Measurements from ENCODE around the gene CFAP69.
"Not testable (repeated sequence)": the region's sequence is repeated elsewhere in the genome, so short reads cannot be mapped to it uniquely, and the experiment has no call there.

The CFAP69 gene

GRCh38 chr7:90276033-90276728 is 31.2 kb downstream of the CFAP69 start:
- DNase-seq: no peak

DNA sequence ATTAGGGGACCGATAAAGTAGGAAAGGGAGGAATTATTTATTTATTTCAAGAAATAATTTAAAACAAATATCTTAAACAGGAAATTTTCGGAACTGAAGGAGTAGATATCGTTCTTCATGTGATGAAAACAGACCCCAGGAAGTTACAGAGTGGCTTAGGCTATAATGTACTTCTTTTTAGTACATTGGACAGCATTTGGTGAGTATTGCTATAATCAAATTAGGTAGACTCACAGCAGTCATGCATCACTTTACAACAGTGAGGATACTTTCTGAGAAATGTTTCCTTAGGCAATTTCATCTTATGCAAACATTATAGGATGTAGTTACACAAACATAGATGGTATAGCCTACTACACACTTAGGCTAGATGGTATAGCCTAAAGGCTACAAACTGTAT is 43.2 kb downstream of the CFAP69 start:
- no peak for DNase-seq

DNA sequence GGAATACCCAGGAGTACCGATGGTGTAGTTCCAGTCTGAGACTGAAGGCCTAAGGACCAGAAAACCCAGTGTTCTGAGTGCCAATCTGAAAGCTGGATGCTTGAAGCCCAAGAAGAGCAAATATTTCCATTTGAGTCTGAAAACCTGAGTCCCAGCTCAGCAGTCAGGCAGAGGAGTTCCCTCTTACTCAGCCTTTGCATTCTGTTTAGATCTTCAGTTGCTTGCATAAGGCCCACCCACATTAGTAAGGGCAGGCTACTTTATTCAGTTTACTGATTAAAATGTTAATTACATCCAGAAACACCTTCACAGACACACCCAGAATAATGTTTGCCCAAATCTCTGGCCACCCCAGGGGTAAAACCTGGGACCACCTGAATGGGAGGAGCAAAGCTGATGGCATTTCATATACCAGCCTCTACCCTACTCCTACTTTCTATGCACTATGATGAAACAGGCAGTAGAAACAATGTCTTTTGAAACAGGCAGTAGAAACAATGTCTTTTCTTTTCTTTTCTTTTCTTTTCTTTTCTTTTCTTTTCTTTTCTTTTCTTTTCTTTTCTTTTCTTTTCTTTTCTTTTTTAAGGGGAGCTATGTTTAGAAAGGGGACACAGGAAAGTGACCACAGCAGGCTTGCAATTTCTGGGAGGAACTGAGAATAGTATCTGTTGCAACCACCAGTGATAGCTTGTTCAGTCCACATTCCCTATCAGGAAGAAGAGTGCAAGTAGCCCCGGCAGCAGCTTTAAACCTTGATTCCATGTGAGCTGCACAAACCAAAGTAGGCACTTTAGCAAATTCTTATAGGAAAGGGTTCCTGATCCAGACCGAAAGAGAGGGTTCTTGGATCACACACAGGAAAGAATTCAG is 45.5 kb downstream of the CFAP69 start:
- DNase-seq: no peak

DNA sequence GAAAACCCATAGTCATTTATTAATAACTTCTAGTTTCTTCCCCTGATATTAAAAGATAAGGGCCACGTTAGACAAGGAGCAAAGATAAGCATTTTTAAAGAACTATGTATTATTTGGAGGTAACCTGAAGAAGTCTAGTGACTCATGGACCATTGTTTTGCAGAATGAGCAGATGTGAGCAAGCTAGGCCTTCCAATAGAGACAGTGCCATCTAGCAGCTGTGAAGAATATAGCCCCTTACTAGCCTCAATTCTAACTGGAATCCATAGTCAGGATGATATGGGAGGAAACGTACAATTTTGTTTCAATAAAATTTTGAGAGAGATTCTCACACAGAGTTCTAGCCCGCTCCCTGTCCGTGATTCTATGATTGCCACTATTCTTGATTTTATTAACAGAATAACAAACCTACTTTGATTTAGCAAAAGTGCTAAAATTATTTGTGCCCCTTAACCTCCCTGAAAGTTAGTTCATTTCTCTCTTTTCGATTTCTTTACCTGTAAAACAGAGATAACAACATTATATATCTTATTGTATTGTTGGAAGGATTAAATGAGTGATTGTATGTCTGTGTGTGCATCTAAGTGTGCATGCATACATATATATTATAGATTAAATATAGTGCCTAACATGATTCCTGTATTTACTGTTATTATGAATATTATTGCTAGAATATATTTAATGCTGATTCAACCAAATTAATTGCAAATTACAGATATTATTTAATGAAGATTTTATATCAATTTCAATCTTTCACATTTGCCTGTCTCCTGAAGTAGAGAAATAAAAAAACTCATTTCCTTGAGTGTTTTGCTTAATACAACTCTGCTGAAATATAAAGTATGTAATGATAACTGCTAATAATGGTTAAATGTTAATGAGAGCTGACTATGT is 53.4 kb downstream of the CFAP69 start:
- no peak for DNase-seq

DNA sequence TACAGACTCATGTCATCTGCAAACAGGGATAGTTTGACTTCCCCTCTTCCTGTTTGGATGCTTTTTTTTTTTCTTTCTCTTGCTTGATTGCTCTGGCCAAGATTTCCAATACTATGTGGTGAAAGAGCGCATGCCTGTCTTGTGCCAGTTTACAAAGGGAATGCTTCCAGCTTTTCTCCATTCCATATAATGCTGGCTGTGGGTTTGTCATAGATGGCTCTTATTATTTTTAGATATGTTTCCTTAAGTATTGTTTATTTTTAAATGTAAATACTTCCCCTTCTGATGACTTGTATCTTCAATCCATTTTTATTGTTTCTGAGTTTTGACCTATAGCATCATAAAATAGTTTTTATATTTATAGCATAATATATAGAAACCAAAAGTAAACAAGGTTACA is 58.3 kb downstream of the CFAP69 start:
- no peak for DNase-seq

GRCh38 chr7:90309872-90310271 is 64.9 kb downstream of the CFAP69 start:
- no peak for DNase-seq

DNA sequence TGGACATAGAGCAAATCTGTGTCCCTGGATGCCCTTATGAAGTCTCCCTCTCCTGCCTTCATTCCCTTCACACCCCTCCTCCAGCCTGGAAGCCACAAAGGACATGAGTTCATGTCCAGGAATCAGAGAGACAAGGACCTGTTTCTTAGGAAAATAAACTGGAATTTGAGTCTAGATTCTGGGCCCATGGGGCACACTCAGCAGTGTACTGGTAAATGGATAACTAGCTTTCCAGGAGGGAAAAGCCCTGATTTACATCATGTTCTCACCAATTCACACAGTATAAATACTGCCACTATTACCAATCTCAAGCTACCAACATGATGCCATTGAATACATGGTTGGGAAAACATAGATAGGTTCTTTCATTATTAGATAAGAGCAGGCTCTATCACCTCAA is 66.2 kb downstream of the CFAP69 start:
- DNase-seq: no peak

DNA sequence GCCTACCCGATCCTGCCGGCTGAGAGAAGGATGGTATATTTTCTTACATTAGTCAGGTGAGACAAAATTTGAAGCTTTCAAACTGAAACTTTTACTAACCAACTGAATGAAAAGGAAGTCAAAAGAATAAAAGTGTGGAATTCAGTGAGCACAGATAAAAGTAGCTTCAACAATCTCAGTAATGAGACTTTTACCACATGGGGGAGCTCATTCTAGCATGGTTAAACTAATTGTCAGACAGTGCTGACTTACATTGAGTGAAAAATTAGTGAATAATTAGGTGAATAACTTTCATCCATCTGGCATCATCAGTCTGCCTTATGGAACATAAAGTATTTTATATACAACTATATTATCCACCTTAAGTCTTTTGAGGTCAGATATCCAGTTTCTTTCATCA is 67.8 kb downstream of the CFAP69 start:
- DNase-seq: no peak

DNA sequence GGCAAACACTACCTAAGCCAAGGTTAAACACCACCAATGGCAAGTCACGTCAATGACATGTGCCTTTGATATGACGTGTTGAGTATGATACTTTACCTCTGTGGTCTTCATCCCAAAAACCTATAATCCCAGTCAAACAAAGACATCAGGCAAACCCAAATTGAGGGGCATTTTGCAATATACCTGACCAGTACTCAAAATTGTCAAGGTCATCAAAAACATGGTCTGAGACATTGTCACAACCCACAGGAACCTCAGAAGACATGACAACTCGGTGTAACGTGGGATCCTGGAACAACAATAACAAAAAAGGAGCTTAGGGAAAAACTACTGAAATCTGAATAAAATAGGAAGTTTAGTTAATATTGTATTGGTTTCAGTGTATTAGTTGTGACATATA is 68.9 kb downstream of the CFAP69 start:
- no peak for DNase-seq

- DNase-seq: no peak
These were observed 75.0 kb downstream of the CFAP69 start for GRCh38 chr7:90320014-90320413.

DNA sequence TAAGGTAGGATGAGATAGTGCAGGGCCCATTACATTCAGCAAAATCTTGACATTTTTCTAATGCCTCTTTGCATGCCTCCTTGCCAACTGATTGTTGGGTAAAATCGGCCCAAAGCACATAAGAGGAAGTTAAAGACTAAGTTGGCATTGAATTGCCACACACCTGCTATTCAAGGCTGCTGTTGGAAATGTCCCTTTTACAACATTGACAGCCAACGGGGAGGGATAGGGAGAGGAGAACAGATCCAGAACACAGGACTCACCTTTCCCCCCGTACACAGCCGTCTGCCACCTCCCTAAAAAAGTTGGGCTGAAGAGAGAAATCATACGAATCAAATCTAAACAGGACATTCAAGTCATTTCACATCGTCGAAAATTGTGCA is 75.4 kb downstream of the CFAP69 start:
- DNase-seq: no peak

GRCh38 chr7:90320801-90321494 is 76.0 kb downstream of the CFAP69 start, which contains the start of gene FAM237B:
Gene FAM237B, minus strand, starts transcription at chr7:90321304. Its CDS starts 1,556 bp downstream, at chr7:90319748.
- DNase-seq: no peak

- DNase-seq: no peak
These were observed 77.9 kb downstream of the CFAP69 start for GRCh38 chr7:90322837-90323236.

DNA sequence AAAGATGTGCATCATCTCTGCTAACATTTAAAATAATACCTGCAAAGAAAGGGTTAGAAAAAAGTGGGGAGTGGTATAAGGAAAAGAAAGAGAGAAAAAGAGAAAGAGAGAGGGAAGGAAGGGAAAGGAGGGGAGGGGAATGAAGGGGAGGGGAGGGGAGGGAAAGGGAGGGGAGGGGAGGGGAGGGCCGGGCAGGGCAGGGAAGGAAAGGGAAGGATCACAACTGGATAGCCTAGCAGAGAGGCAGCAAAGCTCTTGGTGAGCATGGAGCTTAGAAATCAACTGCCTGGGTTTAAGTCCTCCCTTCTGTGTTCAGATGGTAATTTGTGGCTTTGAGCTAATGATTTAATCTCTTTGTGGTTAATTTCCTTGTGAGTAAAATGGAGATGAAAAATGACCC is 81.5 kb downstream of the CFAP69 start:
- DNase-seq: no peak

- DNase-seq: no peak
These were observed 89.3 kb downstream of the CFAP69 start for GRCh38 chr7:90334193-90334843.

DNA sequence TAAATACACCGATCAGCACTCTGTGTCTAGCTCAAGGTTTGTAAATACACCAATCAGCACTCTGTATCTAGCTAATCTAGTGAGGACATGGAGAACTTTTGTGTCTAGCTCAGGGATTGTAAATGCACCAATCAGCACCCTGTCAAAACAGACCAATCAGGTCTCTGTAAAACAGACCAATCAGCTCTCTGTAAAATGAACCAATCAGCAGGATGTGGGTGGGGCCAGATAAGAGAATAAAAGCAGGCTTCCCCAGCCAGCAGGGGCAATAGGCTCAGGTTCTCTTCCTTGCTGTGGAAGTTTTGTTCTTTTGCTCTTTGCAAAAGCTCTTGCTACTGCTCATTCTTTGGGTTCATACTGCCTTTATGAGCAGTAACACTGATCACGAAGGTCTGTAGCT is 90.0 kb downstream of the CFAP69 start:
- DNase-seq: not testable (repeated sequence)

GRCh38 chr7:90337106-90337505 is 92.1 kb downstream of the CFAP69 start:
- no peak for DNase-seq

DNA sequence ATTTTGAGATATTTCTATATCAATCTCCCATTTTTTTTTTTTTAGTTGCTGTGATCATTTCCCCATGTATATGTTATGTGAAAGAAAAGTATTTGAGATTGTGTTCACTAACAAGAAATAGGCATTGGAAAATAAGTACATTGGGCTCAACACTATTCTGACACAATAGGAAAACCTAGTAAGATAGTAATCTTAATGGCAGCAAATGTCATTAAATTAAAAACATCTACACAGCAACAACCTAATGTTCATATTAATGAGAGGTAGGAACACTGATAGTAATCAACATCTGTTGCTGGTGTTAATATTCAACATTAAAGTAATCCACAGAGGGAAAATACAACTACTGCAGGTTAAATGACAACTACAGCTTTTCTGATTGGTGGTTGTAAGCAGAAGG is 100.0 kb downstream of the CFAP69 start:
- no peak for DNase-seq

- DNase-seq: no peak
These were observed 100.8 kb downstream of the CFAP69 start for GRCh38 chr7:90345595-90346335.

- DNase-seq: peak; percentile 96
These were observed 101.6 kb downstream of the CFAP69 start, which contains the start of gene GTPBP10 for GRCh38 chr7:90346336-90347125. Gene GTPBP10, plus strand, starts transcription at chr7:90346716. Its CDS starts 26 bp downstream, at chr7:90346742.

Data from activated T-cell treated with anti-CD3 and anti-CD28 coated beads for 4 hours (primary cell).